Neutrophil (primary cell): ENCODE data around the gene PROK2.

Source experiments
- H3K27ac ChIP-seq: fragments of 200-600 bp; sonication (generic); 2 replicates; pipeline ENCODE4 v1.5.1; 2016; ENCODE audit warnings: mild to moderate bottlenecking, moderate library complexity
- H3K27me3 ChIP-seq: fragments of 200-600 bp; sonication (generic); 2 replicates; pipeline ENCODE4 v1.6.0; 2016; ENCODE audit warnings: mild to moderate bottlenecking
- H3K36me3 ChIP-seq: fragments of 200-600 bp; sonication (generic); 2 replicates; pipeline ENCODE4 v1.5.1; 2017
- H3K4me1 ChIP-seq, 2 experiments: fragments of 200-600 bp in 1 of 2; sonication (generic) in 1 of 2; 1 replicate in 1 of 2; 2 replicates in 1 of 2; pipeline versions ENCODE4 v1.5.1 to v1.6.1; 2013 to 2016; ENCODE audit warnings: low read depth in 1 of 2, low read length in 1 of 2, mild to moderate bottlenecking in 1 of 2, moderate library complexity in 1 of 2; ENCODE audit not compliant: control insufficient read depth in 1 of 2, insufficient read depth in 1 of 2
- H3K4me3 ChIP-seq, 2 experiments: fragments of 200-600 bp in 1 of 2; sonication (generic) in 1 of 2; 1 replicate in 1 of 2; 2 replicates in 1 of 2; pipeline ENCODE4 v1.5.1; 2013 to 2016; ENCODE audit warnings: low read depth in 1 of 2, low read length in 1 of 2, mild to moderate bottlenecking in 1 of 2, moderate library complexity in 1 of 2
- H3K9me3 ChIP-seq: fragments of 200-600 bp; sonication (generic); 2 replicates; pipeline ENCODE4 v1.5.1; 2016
- CTCF ChIP-seq: fragments of 200-600 bp; sonication (generic); IDR thresholded peaks from 2 replicates; pipeline ENCODE4 v1.5.1; 2016; ENCODE audit warnings: antibody characterized with exemption

Gene PROK2

GRCh38 chr3:71809321-71810026 is 24.5 kb upstream of the PROK2 start:
- H3K36me3 ChIP-seq = no peaks in the 10 kb centered on the region
- H3K4me3 ChIP-seq = no peak overlapping the region
- peaks cover 94 to 97% of the 10 kb centered on the region in 2 experiments for H3K4me1 ChIP-seq
- no peaks in the 10 kb centered on the region for H3K27me3 ChIP-seq
- no peak for TF ChIP-seq CTCF
- H3K27ac ChIP-seq = peak overlapping the region; percentile 93
- H3K9me3 ChIP-seq = no peaks in the 10 kb centered on the region

DNA sequence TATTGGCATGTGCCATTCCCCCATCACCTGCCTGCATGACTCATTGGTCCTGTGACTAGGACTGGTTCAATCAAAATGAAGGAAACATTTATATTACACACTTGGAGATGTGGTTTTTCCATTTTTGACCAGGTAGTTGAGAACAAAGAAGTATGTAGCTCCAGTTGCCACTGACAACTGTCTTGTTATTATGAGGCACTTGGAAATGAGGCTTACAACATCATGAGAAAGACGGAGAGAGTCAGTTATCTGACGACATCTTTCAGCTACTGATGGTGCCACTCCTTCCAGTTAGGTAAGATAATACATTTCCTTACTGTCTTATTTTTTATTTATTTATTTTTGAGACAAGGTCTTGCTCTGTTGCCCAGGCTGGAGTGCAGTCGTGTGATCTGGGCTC is 21.8 kb upstream of the PROK2 start:
- H3K9me3 ChIP-seq = no peaks in the 10 kb centered on the region
- peaks cover 89 to 94% of the 10 kb centered on the region in 2 experiments for H3K4me1 ChIP-seq
- H3K4me3 ChIP-seq = peak overlapping the region; percentile 24 to 51
- peak overlapping the region; percentile 93 for H3K27ac ChIP-seq
- H3K36me3 ChIP-seq = no peaks in the 10 kb centered on the region
- H3K27me3 ChIP-seq = no peaks in the 10 kb centered on the region
- no peak for TF ChIP-seq CTCF

DNA sequence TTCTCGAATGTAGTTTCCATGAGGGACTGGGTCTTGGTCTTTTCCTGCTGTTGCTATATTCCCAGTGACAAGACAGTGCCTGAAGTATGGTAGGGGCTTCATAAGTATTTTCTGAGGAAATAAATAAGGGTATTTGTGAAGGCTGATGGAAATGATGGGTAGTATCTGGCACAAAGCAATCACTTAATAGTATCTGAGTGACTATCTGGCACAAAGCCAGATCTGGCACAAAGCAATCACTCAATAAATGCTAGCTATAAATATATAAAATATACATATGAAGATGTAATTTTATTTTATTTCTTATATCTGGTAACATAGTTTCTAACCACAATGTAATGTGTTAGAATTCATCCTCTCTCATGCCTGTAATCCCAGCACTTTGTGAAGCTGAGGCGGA is 20.7 kb upstream of the PROK2 start:
- H3K4me3 ChIP-seq = peak overlapping the region; percentile 15 to 20
- H3K36me3 ChIP-seq = no peaks in the 10 kb centered on the region
- no peaks in the 10 kb centered on the region for H3K27me3 ChIP-seq
- TF ChIP-seq CTCF = no peak
- no peaks in the 10 kb centered on the region for H3K9me3 ChIP-seq
- peak overlapping the region; percentile 93 for H3K27ac ChIP-seq
- peaks cover 79 to 84% of the 10 kb centered on the region in 2 experiments for H3K4me1 ChIP-seq

DNA sequence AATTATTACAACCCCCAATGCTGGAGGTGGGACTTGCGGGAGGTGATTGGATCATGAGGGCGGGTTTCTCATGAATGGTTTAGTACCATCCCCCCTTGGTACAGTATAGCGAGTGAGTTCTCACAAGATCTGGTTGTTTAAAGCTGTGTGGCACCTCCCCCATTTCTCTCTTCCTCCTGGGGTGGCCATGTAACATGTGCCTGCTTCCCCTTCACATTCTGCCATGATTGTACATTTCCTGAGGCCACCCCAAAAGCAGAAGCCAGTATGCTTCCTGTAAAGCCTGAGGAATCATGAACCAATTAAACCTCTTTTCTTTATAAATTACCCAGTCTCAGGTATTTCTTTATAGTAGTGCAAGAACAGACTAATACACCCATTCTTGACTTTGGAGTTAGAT is 20.3 kb upstream of the PROK2 start:
- no peak for TF ChIP-seq CTCF
- Histone ChIP-seq H3K27ac (peak overlapping the region; percentile 93), H3K9me3 (no peaks in the 10 kb centered on the region), H3K4me3 (peak overlapping the region; percentile 15 to 20), H3K4me1 (peaks cover 74 to 79% of the 10 kb centered on the region in 2 experiments), H3K36me3 (no peaks in the 10 kb centered on the region), H3K27me3 (no peaks in the 10 kb centered on the region)

DNA sequence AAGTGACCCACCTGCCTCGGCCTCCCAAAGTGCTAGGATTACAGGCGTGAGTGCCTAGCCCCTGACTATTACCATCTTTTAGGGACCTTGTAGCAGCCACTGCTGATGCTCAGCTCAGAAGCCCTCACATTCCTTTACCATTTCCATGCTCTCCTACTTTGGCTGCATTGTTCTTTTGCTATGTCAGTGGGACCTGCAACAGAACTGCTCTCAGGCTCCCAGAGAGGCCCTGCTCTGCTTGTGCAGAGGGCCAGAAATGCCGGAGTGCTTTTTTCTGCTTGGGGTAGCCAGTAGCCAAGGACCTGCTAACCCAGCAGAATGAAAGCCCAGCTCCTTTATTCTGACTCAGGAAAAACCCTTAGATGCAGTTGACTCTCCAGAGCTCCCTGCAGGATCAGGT is 18.3 kb upstream of the PROK2 start:
- no peaks in the 10 kb centered on the region for H3K27me3 ChIP-seq
- no peak for TF ChIP-seq CTCF
- H3K36me3 ChIP-seq = no peaks in the 10 kb centered on the region
- H3K9me3 ChIP-seq = no peaks in the 10 kb centered on the region
- H3K4me3 ChIP-seq = peak overlapping the region in 1 of 2 experiments; percentile 3
- H3K27ac ChIP-seq = peak overlapping the region; percentile 93
- H3K4me1 ChIP-seq = peaks cover 55 to 60% of the 10 kb centered on the region in 2 experiments
